ENCODE data around the gene DIAPH2.

Gene DIAPH2

DNA sequence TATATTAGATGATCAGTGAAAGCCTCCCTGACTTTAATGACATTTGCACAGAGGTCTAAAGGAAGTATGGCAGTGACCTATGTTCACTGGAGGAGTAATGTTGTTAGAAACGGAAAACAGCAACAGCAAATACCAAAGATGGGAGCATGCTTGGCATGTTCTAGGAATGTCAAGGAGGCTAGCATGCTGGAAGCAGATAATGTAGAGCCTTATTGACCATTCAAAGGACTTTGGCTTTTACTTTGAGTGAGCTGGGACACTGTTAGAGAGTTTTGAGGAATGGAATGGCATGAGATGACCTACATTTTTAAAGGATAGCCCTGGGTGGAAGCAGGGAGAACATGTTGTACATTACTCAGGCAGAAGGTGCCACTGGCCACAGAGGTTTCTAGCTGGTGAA, 205.1 kb downstream of the DIAPH2 start:
- H3K9ac ChIP-seq: no peak overlapping the region
- no peaks in the 10 kb centered on the region for H3K9me3 ChIP-seq
- H4K20me1 ChIP-seq: peaks cover 11% of the 10 kb centered on the region; the same call in 1 of the 2 replicates
- H3K27me3 ChIP-seq: peaks cover 56% of the 10 kb centered on the region
- no peaks in the 10 kb centered on the region for H3K4me1 ChIP-seq
- TF ChIP-seq Cebpa-rat (IDR thresholded peaks at IDR 0.05): no peak
- no peak overlapping the region for H3K4me2 ChIP-seq
- H3K27ac ChIP-seq: no peak overlapping the region
- H3K4me3 ChIP-seq: no peak overlapping the region
- no peaks in the 10 kb centered on the region; the same call in 1 of the 2 replicates for H3K36me3 ChIP-seq

DNA sequence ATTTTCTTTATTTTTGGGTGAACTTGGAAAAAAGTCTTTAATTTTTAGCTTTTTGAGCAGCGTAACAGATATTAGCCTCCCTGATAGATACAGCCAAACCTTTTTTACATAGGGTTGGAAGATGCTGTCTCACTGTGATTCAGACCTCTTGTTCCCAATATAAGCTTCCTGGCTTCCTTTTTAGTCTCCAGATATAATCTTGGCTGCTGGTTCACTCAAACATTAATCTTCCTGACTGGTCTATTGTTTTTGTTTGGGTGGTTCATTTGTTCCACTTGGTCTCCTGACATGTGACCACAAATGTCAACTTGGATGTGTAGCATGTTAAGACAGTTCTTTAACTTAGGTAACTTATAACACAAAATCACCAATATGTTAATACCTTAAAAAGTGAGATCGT, 222.1 kb downstream of the DIAPH2 start:
- Histone ChIP-seq H3K27ac (no peak overlapping the region), H3K27me3 (peaks cover 80% of the 10 kb centered on the region)

DNA sequence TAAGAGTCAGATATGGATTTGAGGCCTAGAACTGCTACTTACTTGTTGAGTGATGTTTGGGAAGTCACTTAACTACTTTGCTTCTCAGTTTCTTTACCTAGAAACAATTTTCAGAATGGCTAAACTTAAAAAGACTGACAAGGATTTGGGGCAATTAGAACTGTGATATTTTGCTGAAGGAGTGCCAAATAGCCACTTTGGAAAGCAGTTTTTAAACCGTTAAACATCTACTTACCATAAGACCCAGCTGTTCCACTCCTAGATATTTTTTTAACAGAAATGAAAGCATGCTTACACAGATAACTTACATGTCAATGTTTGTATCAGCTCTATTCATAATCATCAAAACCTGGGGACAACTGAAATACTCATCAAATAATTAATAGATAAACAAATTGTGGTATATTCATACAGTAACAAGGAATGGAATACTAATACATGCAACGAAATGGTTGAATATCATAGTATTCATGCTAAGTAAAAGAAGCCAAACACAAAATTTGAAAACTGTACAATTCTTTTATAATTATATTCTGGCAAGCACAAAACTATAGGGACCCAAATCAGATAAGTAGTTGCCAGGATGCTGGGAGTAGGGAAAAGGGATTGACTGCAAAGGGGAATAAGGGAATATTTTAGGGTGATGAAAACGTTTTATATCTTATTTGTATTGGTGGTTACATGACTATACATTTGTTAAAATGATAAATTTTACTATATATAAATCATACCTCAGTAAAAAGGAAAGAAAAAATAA, 223.1 kb downstream of the DIAPH2 start:
- H3K27me3 ChIP-seq: peaks cover 81% of the 10 kb centered on the region
- H4K20me1 ChIP-seq: no peaks in the 10 kb centered on the region
- no peak overlapping the region for H3K27ac ChIP-seq
- no peak overlapping the region for H3K4me3 ChIP-seq
- TF ChIP-seq Cebpa-rat (IDR thresholded peaks at IDR 0.05): no peak
- H3K9me3 ChIP-seq: no peaks in the 10 kb centered on the region
- no peak overlapping the region for H3K4me2 ChIP-seq
- no peak overlapping the region for H3K9ac ChIP-seq
- no peaks in the 10 kb centered on the region for H3K36me3 ChIP-seq
- no peaks in the 10 kb centered on the region for H3K4me1 ChIP-seq

More for the DNA sequence above, 222.1 kb downstream of the DIAPH2 start:
- no peaks in the 10 kb centered on the region for H3K4me1 ChIP-seq
- no peak overlapping the region for H3K9ac ChIP-seq
- H3K36me3 ChIP-seq: no peaks in the 10 kb centered on the region
- no peaks in the 10 kb centered on the region for H3K9me3 ChIP-seq
- TF ChIP-seq Cebpa-rat (IDR thresholded peaks at IDR 0.05): no peak
- H3K4me3 ChIP-seq: no peak overlapping the region
- no peak overlapping the region for H3K4me2 ChIP-seq
- H4K20me1 ChIP-seq: no peaks in the 10 kb centered on the region

DNA sequence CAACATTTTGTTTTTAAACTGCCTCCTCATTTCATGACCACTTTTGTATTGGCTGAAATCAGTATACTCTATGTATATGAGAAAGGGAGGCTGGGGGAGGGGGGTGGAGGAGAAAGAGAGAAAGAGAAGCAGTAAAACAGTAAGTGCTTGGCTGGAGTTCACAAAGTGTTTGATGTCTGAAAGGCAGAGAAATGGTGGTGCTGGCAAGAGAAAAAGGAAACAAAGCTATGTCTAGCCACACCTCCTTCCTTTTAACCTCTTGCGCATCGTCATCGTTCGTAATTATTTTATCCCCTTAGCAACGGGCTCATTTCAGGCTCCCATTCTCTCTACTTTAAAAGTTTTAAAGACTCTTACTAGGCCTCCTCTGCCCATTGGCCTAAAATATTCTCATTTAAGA, 224.6 kb downstream of the DIAPH2 start:
- Histone ChIP-seq H3K4me2 (no peak overlapping the region), H3K27ac (no peak overlapping the region), H3K4me1 (no peaks in the 10 kb centered on the region), H4K20me1 (no peaks in the 10 kb centered on the region), H3K4me3 (no peak overlapping the region), H3K9me3 (no peaks in the 10 kb centered on the region), H3K27me3 (peaks cover 72% of the 10 kb centered on the region), H3K36me3 (no peaks in the 10 kb centered on the region), H3K9ac (no peak overlapping the region)
- TF ChIP-seq Cebpa-rat (IDR thresholded peaks at IDR 0.05): no peak

GRCh38 chrX:96918864-96919263, 234.2 kb downstream of the DIAPH2 start:
- TF ChIP-seq Cebpa-rat (IDR thresholded peaks at IDR 0.05): no peak
- Histone ChIP-seq H3K36me3 (no peaks in the 10 kb centered on the region), H3K9me3 (no peaks in the 10 kb centered on the region), H3K4me1 (no peaks in the 10 kb centered on the region), H3K27me3 (peaks cover 82% of the 10 kb centered on the region), H3K27ac (no peak overlapping the region), H3K9ac (no peak overlapping the region), H3K4me3 (no peak overlapping the region), H4K20me1 (no peaks in the 10 kb centered on the region), H3K4me2 (no peak overlapping the region)

DNA sequence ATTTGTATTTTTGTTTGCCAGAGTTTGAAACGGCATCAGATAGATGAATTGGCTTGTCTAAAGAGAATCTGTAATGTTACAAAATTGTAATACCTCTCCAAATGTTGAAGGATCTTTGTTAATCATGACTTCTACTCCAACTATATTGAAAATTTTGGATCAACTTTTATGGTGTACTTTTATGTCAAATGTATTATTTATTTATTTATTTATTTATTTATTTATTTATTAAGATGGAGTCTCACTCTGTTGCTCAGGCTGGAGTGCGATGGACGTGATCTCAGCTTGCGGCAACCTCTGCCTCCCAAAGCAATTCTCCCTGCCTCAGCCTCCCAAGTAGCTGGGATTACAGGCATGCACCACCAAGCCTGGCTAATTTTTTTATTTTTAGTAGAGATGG, 235.0 kb downstream of the DIAPH2 start:
- H3K9me3 ChIP-seq: no peaks in the 10 kb centered on the region
- H4K20me1 ChIP-seq: no peaks in the 10 kb centered on the region
- H3K9ac ChIP-seq: no peak overlapping the region
- H3K4me2 ChIP-seq: no peak overlapping the region
- TF ChIP-seq Cebpa-rat (IDR thresholded peaks at IDR 0.05): no peak
- no peaks in the 10 kb centered on the region for H3K36me3 ChIP-seq
- peaks cover 81% of the 10 kb centered on the region for H3K27me3 ChIP-seq
- H3K4me1 ChIP-seq: no peaks in the 10 kb centered on the region
- no peak overlapping the region for H3K27ac ChIP-seq
- H3K4me3 ChIP-seq: no peak overlapping the region

DNA sequence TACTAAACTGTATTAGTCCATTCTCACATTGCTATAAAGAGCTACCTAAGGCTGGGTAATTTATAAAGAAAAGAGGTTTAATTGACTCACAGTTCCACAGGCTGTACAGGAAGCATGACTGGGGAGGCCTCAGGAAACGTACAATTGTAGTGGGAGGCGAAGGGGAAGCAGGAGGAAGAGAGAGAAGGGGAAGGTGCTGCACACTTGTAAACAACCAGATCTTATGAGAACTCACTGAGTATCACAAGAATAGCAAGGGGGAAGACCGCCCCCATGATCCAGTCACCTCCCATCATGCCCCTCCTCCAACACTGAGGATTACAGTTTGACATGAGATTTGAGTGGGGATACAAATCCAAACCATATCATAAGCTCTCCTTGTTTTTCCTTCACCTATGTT, 239.9 kb downstream of the DIAPH2 start:
- Histone ChIP-seq H3K36me3 (no peaks in the 10 kb centered on the region), H4K20me1 (no peaks in the 10 kb centered on the region), H3K4me2 (no peak overlapping the region), H3K27me3 (peaks cover 72% of the 10 kb centered on the region), H3K4me1 (no peaks in the 10 kb centered on the region), H3K27ac (no peak overlapping the region), H3K9me3 (no peaks in the 10 kb centered on the region; the same call in 1 of the 2 replicates), H3K4me3 (no peak overlapping the region), H3K9ac (no peak overlapping the region)
- TF ChIP-seq Cebpa-rat (IDR thresholded peaks at IDR 0.05): no peak

DNA sequence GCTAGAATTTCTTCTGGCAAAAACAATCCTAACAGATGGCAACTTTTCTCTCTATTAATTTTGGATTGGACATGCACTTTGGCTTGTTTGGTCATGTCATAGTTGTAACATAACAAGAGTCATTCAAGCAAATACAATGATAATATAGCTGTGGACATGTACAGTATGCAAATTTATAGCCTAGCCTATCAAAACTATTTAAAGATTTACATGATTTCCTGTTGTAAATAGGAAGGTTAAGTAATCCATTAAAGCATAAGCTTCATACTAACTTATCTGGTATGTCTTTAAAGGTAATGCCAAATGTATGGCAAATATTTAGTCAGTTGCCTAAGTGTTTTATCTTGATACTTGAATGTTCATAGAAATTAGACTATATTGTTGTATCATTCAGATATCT, 244.4 kb downstream of the DIAPH2 start:
- Histone ChIP-seq H3K36me3 (no peaks in the 10 kb centered on the region), H3K9ac (no peak overlapping the region)
- no peak for TF ChIP-seq Cebpa-rat (IDR thresholded peaks at IDR 0.05)

GRCh38 chrX:96957718-96958117, 273.1 kb downstream of the DIAPH2 start:
- TF ChIP-seq Cebpa-rat (IDR thresholded peaks at IDR 0.05): no peak
- Histone ChIP-seq H3K4me1 (no peaks in the 10 kb centered on the region), H3K27ac (no peak overlapping the region), H3K27me3 (peaks cover 29% of the 10 kb centered on the region; the same call in 1 of the 2 replicates), H3K4me2 (no peak overlapping the region), H3K4me3 (no peak overlapping the region), H3K9ac (no peak overlapping the region), H4K20me1 (peaks cover 5% of the 10 kb centered on the region; the same call in 1 of the 2 replicates), H3K36me3 (peaks cover 16% of the 10 kb centered on the region), H3K9me3 (peaks cover 47% of the 10 kb centered on the region)

More for the DNA sequence above, 244.4 kb downstream of the DIAPH2 start:
- no peak overlapping the region for H3K4me3 ChIP-seq
- H3K4me2 ChIP-seq: no peak overlapping the region
- H3K27ac ChIP-seq: no peak overlapping the region
- H3K27me3 ChIP-seq: peaks cover 53% of the 10 kb centered on the region
- H3K4me1 ChIP-seq: no peaks in the 10 kb centered on the region
- H4K20me1 ChIP-seq: no peaks in the 10 kb centered on the region
- H3K9me3 ChIP-seq: no peaks in the 10 kb centered on the region; the same call in 1 of the 2 replicates

DNA sequence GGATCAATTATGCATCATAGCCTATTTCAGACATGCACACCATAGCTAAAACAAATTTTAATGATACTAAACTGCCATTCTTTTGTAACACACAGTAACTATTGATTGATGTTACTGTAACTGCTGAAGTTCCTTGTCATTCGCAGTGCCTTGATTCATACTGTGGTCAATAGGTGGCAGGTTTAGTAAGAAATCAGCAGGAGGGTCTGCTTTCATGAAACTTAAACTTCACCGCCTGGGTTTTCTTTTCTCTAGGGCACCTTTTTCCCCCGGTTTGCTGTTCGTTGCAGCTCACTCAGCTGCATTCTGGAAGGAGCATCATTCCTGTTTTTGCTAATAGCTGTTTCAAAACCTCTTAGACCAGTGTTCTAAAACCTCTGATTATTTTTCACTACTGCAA, 287.2 kb downstream of the DIAPH2 start:
- peaks cover 65% of the 10 kb centered on the region for H3K27me3 ChIP-seq
- peaks cover 15% of the 10 kb centered on the region for H3K9me3 ChIP-seq
- H3K27ac ChIP-seq: no peak overlapping the region
- no peaks in the 10 kb centered on the region for H4K20me1 ChIP-seq
- H3K9ac ChIP-seq: no peak overlapping the region
- no peak overlapping the region for H3K4me3 ChIP-seq
- H3K4me2 ChIP-seq: no peak overlapping the region
- TF ChIP-seq Cebpa-rat (IDR thresholded peaks at IDR 0.05): no peak
- no peaks in the 10 kb centered on the region for H3K4me1 ChIP-seq
- no peaks in the 10 kb centered on the region for H3K36me3 ChIP-seq

Measured in BLaER1 (cell line).